Astrocyte of the cerebellum (primary cell): Measurements from ENCODE around the gene MGLL.
"Not testable (repeated sequence)": the region's sequence is repeated elsewhere in the genome, so short reads cannot be mapped to it uniquely, and the experiment has no call there.

Experiments
- DNase-seq: peaks from one replicate; pipeline ENCODE4 v3.0.0-alpha.2; 2011; ENCODE audit warnings: low read depth
- H3K4me3 ChIP-seq: 2 replicates; pipeline ENCODE4 v1.5.1; 2011; ENCODE audit warnings: mild to moderate bottlenecking, low read depth, low read length, moderate library complexity
- CTCF ChIP-seq: IDR thresholded peaks from 2 replicates; pipeline ENCODE4 v1.5.1; 2012; ENCODE audit warnings: low read length, low read depth, moderate library complexity, mild to moderate bottlenecking; ENCODE audit errors: missing control alignments
- in situ Hi-C: cut with HindIII; loops from 2 replicates; pipeline ENCODE4 v1.10.0; 2017; ENCODE audit warnings: low sequenced_read_pairs

The MGLL gene

GRCh38 chr3:127658234-127658633, 164.1 kb downstream of the MGLL start:
- DNase-seq, result no peak
- in situ Hi-C loops, result loop anchor here (5.0 kb wide), 1 partner anchor 309 kb away; no protein-coding TSS in a partner anchor
- H3K4me3 ChIP-seq, result no peak overlapping the region
- TF ChIP-seq CTCF, result no peak

- no peak for TF ChIP-seq CTCF
- DNase-seq, result no peak
- in situ Hi-C loops, result loop anchor here (5.0 kb wide), 1 partner anchor 310 kb away; no protein-coding TSS in a partner anchor
- no peak overlapping the region for H3K4me3 ChIP-seq
Observed at GRCh38 chr3:127656906-127657305, 165.4 kb downstream of the MGLL start.

- no peak for TF ChIP-seq CTCF
- in situ Hi-C loops, result loop anchor here (5.0 kb wide), 1 partner anchor 312 kb away; no protein-coding TSS in a partner anchor
- peak; percentile 19 for DNase-seq
- no peak overlapping the region for H3K4me3 ChIP-seq
Observed at GRCh38 chr3:127655641-127656040, 166.7 kb downstream of the MGLL start.

GRCh38 chr3:127654993-127655392, 167.3 kb downstream of the MGLL start:
- not testable (repeated sequence) for H3K4me3 ChIP-seq, DNase-seq
- in situ Hi-C loops, result loop anchor here (5.0 kb wide), 1 partner anchor 312 kb away; no protein-coding TSS in a partner anchor

- no peak for TF ChIP-seq CTCF
- no peak overlapping the region for H3K4me3 ChIP-seq
- no peak for DNase-seq
- in situ Hi-C loops, result no loop called here
Observed at GRCh38 chr3:127654374-127654773, 167.9 kb downstream of the MGLL start.

DNA sequence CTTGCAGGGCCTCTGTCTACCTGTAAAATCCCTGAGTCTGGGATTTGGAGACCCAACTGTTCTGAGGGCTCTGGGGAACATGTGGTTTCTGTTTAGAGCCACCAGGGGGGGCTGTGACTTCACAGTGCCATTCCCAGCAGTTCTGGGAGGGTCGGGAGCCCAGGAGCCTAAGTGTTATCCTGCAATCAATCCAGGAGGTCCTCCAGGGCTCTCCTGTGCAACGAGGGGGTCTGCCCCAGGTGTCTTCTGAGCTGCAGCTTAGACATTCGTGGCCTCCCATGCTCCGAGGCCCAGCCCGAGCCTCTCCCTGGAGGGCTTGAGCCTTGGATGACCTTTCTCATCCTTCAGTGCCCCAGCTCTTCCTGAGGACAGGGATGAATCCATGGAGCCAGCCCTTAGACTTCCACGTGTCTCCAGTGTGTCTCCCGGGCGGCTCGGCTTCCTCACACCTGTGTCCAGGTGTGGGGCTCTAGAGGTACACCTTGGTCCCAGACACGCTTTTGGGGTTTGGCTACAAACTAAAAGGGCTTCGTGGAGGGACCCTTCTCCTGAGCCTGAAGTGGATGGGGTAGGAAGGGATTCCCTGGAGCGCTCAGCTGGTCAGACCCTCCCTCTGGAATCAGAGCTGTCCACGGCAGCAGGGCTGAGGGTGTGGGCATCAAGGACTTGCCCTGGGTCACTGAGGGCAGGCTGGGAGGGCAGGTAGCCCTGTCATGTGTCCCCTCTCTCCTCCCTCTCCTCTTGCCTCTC, 169.9 kb downstream of the MGLL start:
- TF ChIP-seq CTCF, result peak; percentile 92
- H3K4me3 ChIP-seq, result no peak overlapping the region
- in situ Hi-C loops, result no loop called here
- DNase-seq, result no peak

- H3K4me3 ChIP-seq, result no peak overlapping the region
- in situ Hi-C loops, result no loop called here
- no peak for TF ChIP-seq CTCF
- DNase-seq, result no peak
Observed at GRCh38 chr3:127651516-127652172, 170.7 kb downstream of the MGLL start.
